Activated naive CD4-positive, alpha-beta T cell (primary cell): ENCODE data around the gene RASSF4.

Source experiments
- DNase-seq, 4 experiments: peaks; one replicate each; lab custom pipeline; 2025; lab: John Stamatoyannopoulos, UW

Gene RASSF4

DNA sequence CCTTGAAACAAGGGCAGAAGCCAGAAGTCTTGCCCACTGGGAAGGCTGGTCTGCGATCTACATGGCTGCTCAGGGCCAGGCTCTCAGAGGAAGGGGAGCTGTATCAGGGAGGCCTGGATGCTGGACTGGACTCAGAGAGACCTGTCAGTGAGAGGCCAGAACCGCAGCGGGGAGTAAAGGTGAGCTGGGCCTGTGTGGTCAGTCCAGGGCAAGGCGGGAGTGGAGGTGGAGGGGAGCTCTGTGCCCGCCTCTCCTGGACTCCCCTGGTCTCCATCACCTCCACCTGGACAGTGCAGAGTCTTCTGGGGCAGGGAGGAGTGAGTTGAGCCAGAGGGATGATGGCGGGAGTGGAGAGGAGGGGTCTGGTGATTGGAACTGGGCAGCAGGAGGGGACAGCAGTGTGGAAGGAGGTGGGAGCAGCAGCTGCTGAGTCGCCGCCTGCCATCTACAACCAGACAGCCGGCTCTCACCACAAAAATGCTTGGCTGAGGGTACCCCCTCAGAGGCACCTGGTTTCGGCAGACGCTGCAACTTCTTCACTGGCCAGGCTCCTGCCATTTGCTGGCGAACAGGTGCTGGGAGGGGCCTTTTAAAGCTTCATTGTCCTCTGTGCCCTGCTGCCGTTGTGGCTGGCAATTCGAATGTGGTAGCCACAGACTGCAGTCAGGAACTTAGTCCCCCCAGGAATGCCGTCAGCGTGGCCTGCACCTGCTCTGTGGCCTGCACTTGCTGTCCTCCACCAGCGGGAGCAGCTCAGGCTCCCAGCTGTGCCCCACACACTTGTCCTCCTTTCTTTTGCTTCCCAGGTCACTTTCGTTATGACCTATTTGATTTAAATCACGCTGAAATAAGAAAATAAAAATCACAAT, 3.5 kb downstream of the RASSF4 start:
- no peak for DNase-seq

DNA sequence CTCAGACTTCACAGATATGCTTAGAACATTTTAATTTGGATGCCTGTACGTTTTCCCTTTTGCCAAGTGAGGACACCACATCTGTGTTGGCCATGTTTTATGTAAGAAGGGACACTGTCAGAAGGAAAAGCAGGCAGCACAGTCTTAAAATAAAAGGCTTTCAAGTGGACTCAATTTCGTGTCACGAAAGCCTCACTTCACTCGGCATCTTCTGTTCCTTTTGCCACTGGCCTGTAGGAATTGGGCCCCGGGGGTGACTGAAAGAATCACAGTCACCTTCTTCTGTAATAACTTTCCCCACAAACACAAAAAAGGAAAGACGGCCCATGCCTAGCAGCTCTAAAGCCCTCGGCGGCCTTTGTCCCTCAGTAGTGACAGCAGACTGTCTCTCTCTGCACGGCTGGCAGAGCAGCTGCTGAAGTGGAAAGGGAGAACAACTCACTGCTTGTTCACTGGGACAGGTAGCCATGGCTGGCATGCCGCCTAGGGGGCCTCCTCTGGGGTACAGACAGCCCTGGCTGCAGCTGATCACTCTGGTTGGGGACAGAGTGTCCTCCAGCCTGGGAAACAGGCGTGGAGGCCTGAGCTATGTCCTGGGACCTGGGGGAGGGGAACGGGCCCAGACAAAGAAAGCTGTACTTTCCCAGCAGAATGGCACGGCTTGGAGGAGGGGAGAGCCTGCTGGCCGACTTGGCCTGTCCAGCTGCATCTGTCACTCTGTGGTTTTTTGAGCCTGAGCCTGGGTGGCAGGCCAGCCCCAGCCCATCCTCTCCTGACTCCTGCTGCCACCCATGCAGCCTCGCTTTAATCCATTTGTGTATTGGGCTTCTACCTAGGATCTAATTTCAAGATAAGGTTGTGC, 4.4 kb downstream of the RASSF4 start:
- DNase-seq: no peak

DNA sequence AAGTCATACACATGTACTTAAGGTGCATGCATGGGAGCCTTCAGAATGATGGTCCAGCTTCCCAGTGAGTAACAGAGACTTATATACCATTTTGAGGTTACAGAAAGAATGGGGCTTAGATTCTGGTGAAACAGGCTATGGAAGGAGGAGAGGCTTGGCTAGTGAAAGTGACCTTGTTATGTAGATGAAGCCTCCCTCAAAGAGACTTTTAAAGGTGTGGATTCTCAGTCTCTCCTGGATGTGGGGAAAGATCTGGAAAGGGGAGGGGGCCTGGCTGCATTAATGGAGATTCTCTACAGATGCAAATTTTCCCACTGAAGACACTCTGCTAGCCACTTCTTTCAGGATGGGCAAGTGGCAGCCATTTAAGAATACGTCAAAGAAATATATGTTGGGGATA, 5.5 kb downstream of the RASSF4 start:
- DNase-seq: no peak

GRCh38 chr10:44965651-44966097, 6.1 kb downstream of the RASSF4 start:
- DNase-seq: no peak

- DNase-seq: no peak
Measured at GRCh38 chr10:44966129-44966815, 6.7 kb downstream of the RASSF4 start.

DNA sequence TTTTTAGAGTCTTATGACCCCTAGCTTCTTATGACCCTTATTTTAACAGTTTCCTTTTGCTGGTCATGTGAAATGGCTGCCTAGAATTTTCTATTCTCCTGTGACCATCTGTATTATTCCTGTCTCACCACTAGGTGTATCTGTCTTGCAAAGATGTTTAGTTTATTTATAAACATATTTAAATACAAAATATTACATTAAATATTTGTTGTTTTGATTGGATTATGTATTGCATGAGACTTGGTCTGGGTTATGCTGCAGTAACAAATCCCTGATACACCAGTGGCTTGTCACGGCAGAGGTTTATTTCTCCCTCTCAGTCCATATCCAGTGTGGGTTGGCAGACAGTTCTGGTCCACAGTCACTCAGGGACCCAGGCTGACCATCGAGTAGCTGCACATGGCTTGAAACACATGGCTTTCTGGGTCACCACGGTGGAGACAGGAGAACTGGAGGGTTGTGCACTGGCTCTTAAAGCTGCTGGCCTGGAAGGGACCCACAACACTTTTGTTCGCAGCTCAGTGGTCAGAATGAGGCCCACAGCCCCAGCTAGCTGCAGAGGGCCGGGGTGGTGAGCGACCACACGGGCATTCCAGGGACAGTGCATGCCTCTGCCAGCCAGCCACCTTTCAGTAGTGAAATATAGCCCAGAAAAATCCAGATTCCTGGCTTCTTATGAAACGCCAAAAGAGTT, 7.4 kb downstream of the RASSF4 start:
- DNase-seq: no peak

- no peak for DNase-seq
Measured at GRCh38 chr10:44967616-44968015, 8.0 kb downstream of the RASSF4 start.

DNA sequence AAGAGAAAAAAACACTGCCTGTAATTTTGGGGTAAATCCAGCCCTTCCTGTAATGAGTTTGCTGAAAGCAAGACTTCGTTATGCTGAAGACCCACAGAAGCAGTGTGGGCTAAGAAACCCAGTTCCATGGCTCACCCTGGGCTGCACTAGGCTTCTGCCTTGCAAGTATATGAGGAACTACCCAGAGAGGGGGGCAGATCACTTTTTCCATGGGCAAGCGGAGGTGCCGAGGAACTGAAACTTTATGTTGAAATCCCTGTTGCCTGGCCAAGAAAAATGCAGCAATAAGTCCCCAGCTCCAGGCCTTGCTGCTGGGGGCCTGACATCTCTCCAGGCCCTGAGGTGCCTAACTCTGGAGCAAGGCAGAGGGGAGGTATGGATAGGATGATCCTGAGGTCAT, 8.5 kb downstream of the RASSF4 start:
- no peak for DNase-seq

DNA sequence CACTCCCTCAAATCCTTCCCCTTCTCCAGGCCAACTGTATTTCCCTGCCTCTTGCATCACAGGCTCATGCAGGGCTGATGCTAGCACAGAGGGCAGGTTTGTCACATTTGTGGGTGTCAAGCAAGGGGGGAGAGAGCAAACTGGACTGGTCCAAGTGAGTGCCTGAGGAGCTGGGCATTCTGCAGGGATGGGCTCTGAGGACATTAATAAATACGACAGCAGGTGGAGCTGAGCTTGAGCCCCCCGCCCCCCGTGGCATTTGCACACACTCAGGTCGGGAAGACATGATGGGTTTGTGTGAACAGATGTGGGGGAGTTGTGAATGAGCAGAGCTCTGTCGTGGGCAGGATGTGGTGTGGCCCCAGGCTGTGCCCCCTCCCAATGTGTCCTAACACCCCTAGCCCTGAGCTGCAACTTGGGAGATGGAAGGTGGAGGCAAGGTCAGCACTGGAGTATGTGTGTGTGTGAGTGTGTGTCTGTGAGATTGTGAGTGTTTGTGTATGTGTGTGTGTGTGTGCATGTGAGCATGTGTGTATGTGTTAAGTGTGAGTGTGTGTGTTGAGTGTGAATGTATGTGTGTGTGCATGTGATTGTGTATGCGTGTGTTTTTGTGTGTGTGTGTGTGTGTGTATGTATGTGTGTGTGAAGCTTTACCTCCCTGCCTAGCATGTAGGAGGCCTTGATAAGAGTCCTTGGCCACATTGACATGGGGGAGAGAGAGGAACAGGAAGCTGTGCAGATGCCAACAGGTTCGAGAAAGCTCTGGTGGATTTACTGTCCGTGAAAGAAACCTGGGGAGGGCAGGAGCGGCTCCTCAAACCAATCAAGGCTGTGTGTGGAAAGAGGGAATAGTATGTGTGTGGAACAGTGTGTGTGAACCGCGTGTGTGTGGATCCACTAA, 9.1 kb downstream of the RASSF4 start:
- no peak for DNase-seq

DNA sequence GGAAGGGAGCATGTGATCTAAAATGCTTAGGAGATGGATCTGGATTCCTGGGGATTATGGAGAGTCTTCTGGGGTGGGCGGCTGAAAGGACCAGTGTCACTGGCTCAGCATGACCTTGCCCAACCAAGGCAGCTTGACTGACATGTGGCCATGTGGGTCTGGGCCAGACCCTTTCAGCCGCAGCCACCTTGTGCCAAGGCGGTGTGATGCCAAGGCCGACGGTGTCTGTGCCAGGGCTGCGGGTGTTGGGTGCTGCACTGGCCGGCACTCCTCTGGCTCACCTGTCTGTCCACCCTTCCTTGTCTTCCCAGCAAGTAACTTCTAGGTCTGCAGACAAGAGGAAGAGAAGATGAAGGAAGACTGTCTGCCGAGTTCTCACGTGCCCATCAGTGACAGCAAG, 10.3 kb downstream of the RASSF4 start:
- no peak for DNase-seq

DNA sequence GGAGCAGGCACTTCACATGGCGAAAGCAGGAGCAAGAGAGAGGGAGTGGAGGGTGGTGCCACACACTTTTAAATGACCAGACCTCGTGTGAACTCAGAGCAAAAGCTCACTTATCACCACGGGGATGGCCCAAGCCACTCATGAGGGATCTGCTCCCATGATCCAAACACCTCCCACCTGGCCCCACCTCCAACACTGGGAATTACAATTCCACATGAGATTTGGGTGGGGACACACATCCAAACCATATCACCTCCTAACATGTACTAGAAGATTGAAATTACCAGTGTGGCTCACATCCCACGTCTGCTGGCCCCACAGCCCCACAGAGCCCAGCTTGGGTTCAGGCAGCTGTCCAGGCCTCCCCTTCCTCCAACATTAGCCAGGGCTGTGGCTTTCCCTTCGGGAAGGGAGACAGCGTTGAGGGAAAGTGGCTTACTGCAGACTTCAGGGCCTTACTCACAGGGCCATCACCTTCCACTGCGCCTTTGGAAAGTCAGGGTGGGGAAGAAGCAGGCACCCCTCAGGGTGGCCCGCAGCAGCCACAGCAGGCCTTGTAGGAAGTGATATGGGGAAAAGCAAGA, 11.3 kb downstream of the RASSF4 start:
- DNase-seq: no peak

GRCh38 chr10:44971434-44971833, 11.8 kb downstream of the RASSF4 start:
- DNase-seq: no peak

- DNase-seq: no peak
Measured at GRCh38 chr10:44971935-44972757, 12.5 kb downstream of the RASSF4 start.

DNA sequence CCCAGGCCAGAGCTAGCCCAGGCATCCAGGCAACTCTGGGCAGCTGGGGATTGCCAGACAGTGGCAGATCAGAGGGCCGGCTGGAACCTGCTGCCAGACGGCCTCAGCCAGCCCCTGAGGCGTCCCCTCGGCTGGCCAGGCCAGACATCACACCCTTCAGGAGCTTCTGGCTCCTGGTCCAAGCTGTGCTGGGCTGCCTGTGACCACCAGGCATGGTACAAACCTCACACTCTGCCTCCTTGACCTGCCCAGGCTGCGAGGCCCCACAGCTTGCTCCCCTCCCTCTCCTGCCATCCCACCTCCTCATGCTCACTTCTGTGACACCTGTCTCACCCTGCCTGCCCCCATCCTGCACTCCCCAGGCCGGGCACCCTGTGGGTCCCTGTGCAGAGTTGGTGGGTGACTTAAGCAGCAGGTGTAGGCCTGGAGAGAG, 13.3 kb downstream of the RASSF4 start:
- DNase-seq: no peak

DNA sequence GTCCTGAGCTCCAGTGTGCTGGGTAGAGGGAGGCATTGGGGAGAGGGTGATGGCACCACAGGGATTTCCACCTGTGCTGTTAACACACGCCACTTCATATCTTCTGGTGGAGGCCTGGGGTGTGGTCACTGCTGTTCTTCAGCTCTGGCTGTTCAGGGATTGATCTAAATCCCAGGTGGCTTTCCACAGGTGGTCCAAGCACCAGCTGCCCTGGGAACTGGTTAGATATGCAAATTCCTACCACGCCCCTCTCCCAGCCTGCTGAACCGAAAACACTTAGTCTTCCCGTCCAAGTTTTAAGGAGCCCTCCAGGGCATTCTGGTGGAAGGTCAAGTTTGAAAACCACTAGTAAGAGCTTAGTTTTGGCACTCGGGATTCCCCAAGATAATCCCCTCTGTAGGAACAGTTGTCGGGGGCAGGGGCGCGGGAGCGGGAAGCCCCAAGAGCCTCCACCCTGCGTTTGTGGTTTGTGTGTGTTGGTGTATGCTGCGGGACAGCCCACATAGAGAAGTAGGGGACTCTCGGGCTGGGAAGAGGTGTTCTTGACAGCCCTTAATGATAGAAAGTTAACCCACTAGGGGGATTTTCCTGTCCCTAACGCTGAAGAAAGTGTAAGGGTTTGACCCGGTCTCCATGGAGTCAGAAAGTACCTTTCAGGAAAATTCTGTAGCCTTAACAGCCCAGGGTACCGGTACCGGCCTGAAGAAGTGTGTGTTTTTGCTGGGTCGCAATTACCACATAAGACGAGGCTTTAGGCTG, 13.9 kb downstream of the RASSF4 start:
- DNase-seq: no peak

GRCh38 chr10:44974082-44974627, 14.6 kb downstream of the RASSF4 start:
- no peak for DNase-seq

- DNase-seq: peak; percentile 23 to 59 (median 44)
Measured at GRCh38 chr10:44974628-44975430, 15.2 kb downstream of the RASSF4 start.
